Gastroesophageal sphincter (tissue), 3 donors: Measurements from ENCODE around the gene FAM236B.
"Not testable (repeated sequence)": the region's sequence is repeated elsewhere in the genome, so short reads cannot be mapped to it uniquely, and the experiment has no call there.

ENCODE experiments used
- POLR2A ChIP-seq, 2 donors: fragments of 450-650 bp; IDR thresholded peaks; one replicate each; pipeline ENCODE4 v1.6.1; 2017; ENCODE audit warnings: antibody characterized with exemption in 2 of 2, mild to moderate bottlenecking in 2 of 2, moderate library complexity in 1 of 2
- POLR2AphosphoS5 ChIP-seq: sonication (generic); formaldehyde crosslinking; IDR thresholded peaks from one replicate; pipeline ENCODE4 v1.6.1; 2017; ENCODE audit warnings: antibody characterized with exemption
- TF ChIP-seq, protein P1 (sequence below), 4 experiments: fragments of 200-600 bp in 2 of 4; fragments of 450-650 bp in 2 of 4; sonication (generic) in 1 of 4; IDR thresholded peaks; one replicate each; pipeline ENCODE4 v1.5.1; 2017 to 2019; ENCODE audit warnings: antibody characterized with exemption in 4 of 4, mild to moderate bottlenecking in 2 of 4, moderate library complexity in 2 of 4

DNA sequence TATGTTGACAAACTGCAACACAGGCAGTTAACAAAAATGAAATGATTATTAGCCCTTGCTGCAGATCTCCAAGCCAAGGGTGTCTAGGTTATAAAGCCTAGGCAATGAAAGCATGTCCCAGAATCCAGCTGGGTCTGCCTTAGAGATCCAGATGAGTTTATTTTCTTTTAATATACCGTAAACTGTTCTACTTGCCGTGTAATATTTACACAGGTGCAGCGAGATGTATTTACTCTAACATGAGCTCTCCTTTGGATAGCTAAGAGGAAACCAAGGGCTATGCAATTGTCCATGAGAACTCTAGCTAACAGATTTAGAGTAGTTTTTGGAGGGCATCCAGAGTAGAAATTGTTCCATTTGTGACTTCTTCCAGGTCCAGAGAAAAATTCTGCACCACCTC, 33.9 kb downstream of the FAM236B start:
- TF ChIP-seq POLR2A (IDR thresholded peaks at IDR 0.05); POLR2AphosphoS5: not testable (repeated sequence)
- TF ChIP-seq, protein P1, sequence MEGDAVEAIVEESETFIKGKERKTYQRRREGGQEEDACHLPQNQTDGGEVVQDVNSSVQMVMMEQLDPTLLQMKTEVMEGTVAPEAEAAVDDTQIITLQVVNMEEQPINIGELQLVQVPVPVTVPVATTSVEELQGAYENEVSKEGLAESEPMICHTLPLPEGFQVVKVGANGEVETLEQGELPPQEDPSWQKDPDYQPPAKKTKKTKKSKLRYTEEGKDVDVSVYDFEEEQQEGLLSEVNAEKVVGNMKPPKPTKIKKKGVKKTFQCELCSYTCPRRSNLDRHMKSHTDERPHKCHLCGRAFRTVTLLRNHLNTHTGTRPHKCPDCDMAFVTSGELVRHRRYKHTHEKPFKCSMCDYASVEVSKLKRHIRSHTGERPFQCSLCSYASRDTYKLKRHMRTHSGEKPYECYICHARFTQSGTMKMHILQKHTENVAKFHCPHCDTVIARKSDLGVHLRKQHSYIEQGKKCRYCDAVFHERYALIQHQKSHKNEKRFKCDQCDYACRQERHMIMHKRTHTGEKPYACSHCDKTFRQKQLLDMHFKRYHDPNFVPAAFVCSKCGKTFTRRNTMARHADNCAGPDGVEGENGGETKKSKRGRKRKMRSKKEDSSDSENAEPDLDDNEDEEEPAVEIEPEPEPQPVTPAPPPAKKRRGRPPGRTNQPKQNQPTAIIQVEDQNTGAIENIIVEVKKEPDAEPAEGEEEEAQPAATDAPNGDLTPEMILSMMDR (IDR thresholded peaks at IDR 0.05) = not testable (repeated sequence)
